SK-N-SH (cell line): ENCODE data around the gene GLMP.

ENCODE experiments used
- CTCF ChIP-seq: fragments of 200-600 bp; sonication (generic); IDR thresholded peaks from 2 replicates; pipeline ENCODE4 v1.6.1; 2017; ENCODE audit warnings: antibody characterized with exemption, mild to moderate bottlenecking, moderate library complexity
- EZH2phosphoT487 ChIP-seq: fragments of 200-600 bp; sonication (generic); IDR thresholded peaks from 2 replicates; pipeline ENCODE4 v1.6.1; 2017; ENCODE audit warnings: low read depth, mixed run types, mild to moderate bottlenecking, antibody characterized with exemption, moderate library complexity, borderline replicate concordance
- FOXJ3 ChIP-seq: sonication (generic); formaldehyde crosslinking; IDR thresholded peaks from 2 replicates; pipeline ENCODE4 v1.5.1; 2020; ENCODE audit warnings: mild to moderate bottlenecking, missing genetic modification reagents
- NFIC ChIP-seq: IDR thresholded peaks from 2 replicates; pipeline ENCODE4 v1.4.0; 2012; ENCODE audit warnings: borderline replicate concordance
- POLR2AphosphoS5 ChIP-seq: IDR thresholded peaks from 2 replicates; pipeline ENCODE4 v1.6.1; 2012; ENCODE audit warnings: low read depth, low read length
- RAD21 ChIP-seq: IDR thresholded peaks from 2 replicates; pipeline ENCODE4 v1.6.1; 2012; ENCODE audit warnings: mild to moderate bottlenecking, low read length
- SMC3 ChIP-seq: IDR thresholded peaks from 2 replicates; pipeline ENCODE4 v1.6.1; 2012; ENCODE audit warnings: low read depth, low read length, improper control_type of control experiment
- TCF12 ChIP-seq: IDR thresholded peaks from 2 replicates; pipeline ENCODE4 v1.4.0; 2012
- TEAD4 ChIP-seq: IDR thresholded peaks from 2 replicates; pipeline ENCODE4 v1.4.0; 2012; ENCODE audit warnings: mild to moderate bottlenecking, borderline replicate concordance; ENCODE audit not compliant: insufficient read depth
- YY1 ChIP-seq: IDR thresholded peaks from 2 replicates; pipeline ENCODE4 v1.4.0; 2012; ENCODE audit warnings: low read depth, mild to moderate bottlenecking
- TF ChIP-seq, protein P1 (sequence below): IDR thresholded peaks from 2 replicates; pipeline ENCODE4 v1.6.1; 2012; ENCODE audit warnings: mild to moderate bottlenecking, low read depth, low read length, moderate library complexity
- TF ChIP-seq, protein P2 (sequence below): fragments of 150-350 bp; IDR thresholded peaks from 2 replicates; pipeline ENCODE4 v1.6.1; 2017; ENCODE audit warnings: antibody characterized with exemption, low read length, low read depth, borderline replicate concordance
- TF ChIP-seq, protein P3 (sequence below): IDR thresholded peaks from 2 replicates; pipeline ENCODE4 v1.4.0; 2012; ENCODE audit warnings: low read depth, borderline replicate concordance

- TF ChIP-seq CTCF = no peak
- TF ChIP-seq, protein P1, sequence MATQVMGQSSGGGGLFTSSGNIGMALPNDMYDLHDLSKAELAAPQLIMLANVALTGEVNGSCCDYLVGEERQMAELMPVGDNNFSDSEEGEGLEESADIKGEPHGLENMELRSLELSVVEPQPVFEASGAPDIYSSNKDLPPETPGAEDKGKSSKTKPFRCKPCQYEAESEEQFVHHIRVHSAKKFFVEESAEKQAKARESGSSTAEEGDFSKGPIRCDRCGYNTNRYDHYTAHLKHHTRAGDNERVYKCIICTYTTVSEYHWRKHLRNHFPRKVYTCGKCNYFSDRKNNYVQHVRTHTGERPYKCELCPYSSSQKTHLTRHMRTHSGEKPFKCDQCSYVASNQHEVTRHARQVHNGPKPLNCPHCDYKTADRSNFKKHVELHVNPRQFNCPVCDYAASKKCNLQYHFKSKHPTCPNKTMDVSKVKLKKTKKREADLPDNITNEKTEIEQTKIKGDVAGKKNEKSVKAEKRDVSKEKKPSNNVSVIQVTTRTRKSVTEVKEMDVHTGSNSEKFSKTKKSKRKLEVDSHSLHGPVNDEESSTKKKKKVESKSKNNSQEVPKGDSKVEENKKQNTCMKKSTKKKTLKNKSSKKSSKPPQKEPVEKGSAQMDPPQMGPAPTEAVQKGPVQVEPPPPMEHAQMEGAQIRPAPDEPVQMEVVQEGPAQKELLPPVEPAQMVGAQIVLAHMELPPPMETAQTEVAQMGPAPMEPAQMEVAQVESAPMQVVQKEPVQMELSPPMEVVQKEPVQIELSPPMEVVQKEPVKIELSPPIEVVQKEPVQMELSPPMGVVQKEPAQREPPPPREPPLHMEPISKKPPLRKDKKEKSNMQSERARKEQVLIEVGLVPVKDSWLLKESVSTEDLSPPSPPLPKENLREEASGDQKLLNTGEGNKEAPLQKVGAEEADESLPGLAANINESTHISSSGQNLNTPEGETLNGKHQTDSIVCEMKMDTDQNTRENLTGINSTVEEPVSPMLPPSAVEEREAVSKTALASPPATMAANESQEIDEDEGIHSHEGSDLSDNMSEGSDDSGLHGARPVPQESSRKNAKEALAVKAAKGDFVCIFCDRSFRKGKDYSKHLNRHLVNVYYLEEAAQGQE = no peak
- TF ChIP-seq NFIC = no peak
- TF ChIP-seq, protein P2, sequence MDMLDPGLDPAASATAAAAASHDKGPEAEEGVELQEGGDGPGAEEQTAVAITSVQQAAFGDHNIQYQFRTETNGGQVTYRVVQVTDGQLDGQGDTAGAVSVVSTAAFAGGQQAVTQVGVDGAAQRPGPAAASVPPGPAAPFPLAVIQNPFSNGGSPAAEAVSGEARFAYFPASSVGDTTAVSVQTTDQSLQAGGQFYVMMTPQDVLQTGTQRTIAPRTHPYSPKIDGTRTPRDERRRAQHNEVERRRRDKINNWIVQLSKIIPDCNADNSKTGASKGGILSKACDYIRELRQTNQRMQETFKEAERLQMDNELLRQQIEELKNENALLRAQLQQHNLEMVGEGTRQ = no peak
- no peak for TF ChIP-seq YY1
- no peak for TF ChIP-seq EZH2phosphoT487
- TF ChIP-seq TCF12 = no peak
- TF ChIP-seq TEAD4 = no peak
- TF ChIP-seq, protein P3, sequence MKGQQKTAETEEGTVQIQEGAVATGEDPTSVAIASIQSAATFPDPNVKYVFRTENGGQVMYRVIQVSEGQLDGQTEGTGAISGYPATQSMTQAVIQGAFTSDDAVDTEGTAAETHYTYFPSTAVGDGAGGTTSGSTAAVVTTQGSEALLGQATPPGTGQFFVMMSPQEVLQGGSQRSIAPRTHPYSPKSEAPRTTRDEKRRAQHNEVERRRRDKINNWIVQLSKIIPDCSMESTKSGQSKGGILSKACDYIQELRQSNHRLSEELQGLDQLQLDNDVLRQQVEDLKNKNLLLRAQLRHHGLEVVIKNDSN = no peak
- TF ChIP-seq SMC3 = no peak
- no peak for TF ChIP-seq RAD21
- TF ChIP-seq POLR2AphosphoS5 = no peak
- no peak for TF ChIP-seq FOXJ3 (CRISPR knock-in tag)
Measured at GRCh38 chr1:156303241-156303640, 7.8 kb upstream of the GLMP start.
